Measurements from ENCODE around the gene URB2.

GRCh38 chr1:229689273-229689672, 63.2 kb downstream of the URB2 start:
- no peak for TF ChIP-seq CTCF (IDR thresholded peaks at IDR 0.05)
- TF ChIP-seq MAX (CRISPR knock-in tag; IDR thresholded peaks at IDR 0.05), result no peak
- no peak for TF ChIP-seq MXD4 (CRISPR knock-in tag; IDR thresholded peaks at IDR 0.05; ENCODE audit: borderline replicate concordance)
- TF ChIP-seq ATF1 (CRISPR knock-in tag; IDR thresholded peaks at IDR 0.05), result no peak
- TF ChIP-seq NR2C2 (CRISPR knock-in tag; IDR thresholded peaks at IDR 0.05), result no peak
- no peak for TF ChIP-seq ZNF263 (CRISPR knock-in tag; IDR thresholded peaks at IDR 0.05; ENCODE audit: low read depth)

All from WTC11 (cell line).